ENCODE measurements around the gene CYP4X1. TPM values are rescaled to one million over a fixed set of nuclear protein-coding genes. Genes with fewer than 3 reads are reported as not detected.

Gene CYP4X1
- polyA plus RNA-seq, 1 of the 3 experiments (the other 2 are of a cell fraction), result 0.67 TPM

GRCh38 chr1:47030170-47030805 lies 6.8 kb downstream of the CYP4X1 start:
- POLR2A ChIA-PET, result no interaction called here

GRCh38 chr1:47031059-47031458 lies 7.6 kb downstream of the CYP4X1 start:
- Histone ChIP-seq H2AFZ (ENCODE audit: low read depth) (no peak overlapping the region), H3K27ac (ENCODE audit: low read depth in 2 of 2, low read length in 1 of 2) (no peak overlapping the region), H3K9ac (no peak overlapping the region), H3K9me2 (no peaks in the 10 kb centered on the region), H3K79me2 (ENCODE audit: insufficient read depth) (no peaks in the 10 kb centered on the region), H3K4me3 (ENCODE audit: low read depth in 2 of 2, low read length in 1 of 2) (no peak overlapping the region), H3K36me3 (replicated peaks in 1 of 2; ENCODE audit: control insufficient read depth in 1 of 2, insufficient read depth in 2 of 2, low read length in 1 of 2) (no peaks in the 10 kb centered on the region), H3K4me2 (no peak overlapping the region), H3F3A (replicated peaks; ENCODE audit: insufficient read depth) (peaks cover 5% of the 10 kb centered on the region), H3K9me3 (no peaks in the 10 kb centered on the region), H3K4me1 (ENCODE audit: control insufficient read depth in 1 of 2, insufficient read depth in 2 of 2, low read depth in 1 of 2, low read length in 1 of 2) (no peaks in the 10 kb centered on the region), H3K27me3 (ENCODE audit: insufficient read depth) (peaks cover 11% of the 10 kb centered on the region; the same call in 1 of the 2 replicates), H4K20me1 (ENCODE audit: insufficient read depth) (no peaks in the 10 kb centered on the region)
- DNase-seq, result no peak
- CTCF ChIA-PET, result no interaction called here
- POLR2A ChIA-PET, result no interaction called here
- 8% methylated on average over 3 of the region's 3 CpGs for WGBS (ENCODE audit: low lambda C conversion rate)
- TF ChIP-seq MXI1 (IDR thresholded peaks at IDR 0.05; ENCODE audit: low read depth, low read length) (no peak), FOXJ3 (CRISPR knock-in tag; IDR thresholded peaks at IDR 0.05) (no peak), TEAD4 (IDR thresholded peaks at IDR 0.05; ENCODE audit: borderline replicate concordance, insufficient read depth) (no peak), IRF3 (IDR thresholded peaks at IDR 0.05; ENCODE audit: low read depth, low read length) (no peak), NRF1 (IDR thresholded peaks at IDR 0.05; ENCODE audit: low read depth, low read length) (no peak), REST (IDR thresholded peaks at IDR 0.05; ENCODE audit: low read depth, low read length) (no peak), YY1 (IDR thresholded peaks at IDR 0.05; ENCODE audit: low read depth) (no peak)

More at GRCh38 chr1:47030170-47030805, 6.8 kb downstream of the CYP4X1 start:
- no peak for DNase-seq
- TF ChIP-seq RCOR1 (IDR thresholded peaks at IDR 0.05; ENCODE audit: low read length) (no peak), FOXM1 (IDR thresholded peaks at IDR 0.05; ENCODE audit: low read depth) (no peak), EZH2phosphoT487 (IDR thresholded peaks at IDR 0.05; ENCODE audit: borderline replicate concordance, low read depth) (no peak), CHD2 (IDR thresholded peaks at IDR 0.05; ENCODE audit: low read length, partially characterized antibody) (no peak), FOSL2 (IDR thresholded peaks at IDR 0.05; ENCODE audit: borderline replicate concordance, low read depth) (no peak), YY1 (IDR thresholded peaks at IDR 0.05; ENCODE audit: low read depth) (no peak), NRF1 (IDR thresholded peaks at IDR 0.05; ENCODE audit: low read depth, low read length) (no peak), JUND (IDR thresholded peaks at IDR 0.05) (no peak), MAX (IDR thresholded peaks at IDR 0.05; ENCODE audit: low read depth) (no peak), MXI1 (IDR thresholded peaks at IDR 0.05; ENCODE audit: low read depth, low read length) (no peak), NFIC (IDR thresholded peaks at IDR 0.05; ENCODE audit: borderline replicate concordance) (no peak), SIN3A (IDR thresholded peaks at IDR 0.05; ENCODE audit: borderline replicate concordance, low read depth, low read length) (no peak), TEAD4 (IDR thresholded peaks at IDR 0.05; ENCODE audit: borderline replicate concordance, insufficient read depth) (no peak), REST (IDR thresholded peaks at IDR 0.05; ENCODE audit: low read depth, low read length) (no peak)
- Histone ChIP-seq H2AFZ (ENCODE audit: low read depth) (no peak overlapping the region), H3K4me1 (ENCODE audit: control insufficient read depth in 1 of 2, insufficient read depth in 2 of 2, low read depth in 1 of 2, low read length in 1 of 2) (no peaks in the 10 kb centered on the region), H3K27me3 (ENCODE audit: insufficient read depth) (peaks cover 7% of the 10 kb centered on the region; the same call in 1 of the 2 replicates), H3K79me2 (ENCODE audit: insufficient read depth) (no peaks in the 10 kb centered on the region), H3K9me3 (no peaks in the 10 kb centered on the region), H3F3A (replicated peaks; ENCODE audit: insufficient read depth) (peaks cover 5% of the 10 kb centered on the region), H3K4me2 (no peak overlapping the region), H3K27ac (ENCODE audit: low read depth in 2 of 2, low read length in 1 of 2) (no peak overlapping the region), H3K9ac (no peak overlapping the region), H4K20me1 (ENCODE audit: insufficient read depth) (no peaks in the 10 kb centered on the region), H3K36me3 (replicated peaks in 1 of 2; ENCODE audit: control insufficient read depth in 1 of 2, insufficient read depth in 2 of 2, low read length in 1 of 2) (no peaks in the 10 kb centered on the region), H3K9me2 (no peaks in the 10 kb centered on the region), H3K4me3 (ENCODE audit: low read depth in 2 of 2, low read length in 1 of 2) (no peak overlapping the region)
- CTCF ChIA-PET, result no interaction called here
- WGBS (ENCODE audit: low lambda C conversion rate), result 11% methylated on average over 2 of the region's 3 CpGs
